HepG2 (cell line): ENCODE measurements around the gene A4GNT. TPM values are rescaled to one million over a fixed set of nuclear protein-coding genes. Genes with fewer than 3 reads are reported as not detected.
A peak's percentile ranks its signal among the peaks of the same experiment; 100 is the strongest.

ENCODE experiments used
- ARID5B ChIP-seq: IDR thresholded peaks from 2 replicates; pipeline ENCODE4 v1.4.0; 2020; ENCODE audit warnings: mild to moderate bottlenecking, missing genetic modification reagents
- ASH2L ChIP-seq: fragments of 300-600, 200-600 bp; sonication (generic); IDR thresholded peaks from 2 replicates; pipeline ENCODE4 v1.7.0; 2017; ENCODE audit warnings: low read depth, mild to moderate bottlenecking, moderate library complexity, mixed read lengths, low read length; ENCODE audit not compliant: insufficient read length
- CSRNP1 ChIP-seq: sonication (generic); formaldehyde crosslinking; IDR thresholded peaks from 2 replicates; pipeline ENCODE4 v1.8.1; 2023; ENCODE audit warnings: mild to moderate bottlenecking, missing genetic modification reagents
- KMT2B ChIP-seq: IDR thresholded peaks from 2 replicates; pipeline ENCODE4 v1.6.1; 2016; ENCODE audit warnings: missing genetic modification reagents, missing compliant biosample characterization
- MXD3 ChIP-seq: IDR thresholded peaks from 2 replicates; pipeline ENCODE4 v1.6.1; 2016; ENCODE audit warnings: mild to moderate bottlenecking, missing biosample characterization, missing genetic modification reagents
- RBAK ChIP-seq: sonication (generic); formaldehyde crosslinking; IDR thresholded peaks from 2 replicates; pipeline ENCODE4 v1.5.1; 2020; ENCODE audit warnings: mild to moderate bottlenecking, missing genetic modification reagents
- SAP130 ChIP-seq: IDR thresholded peaks from 2 replicates; pipeline ENCODE4 v1.6.1; 2016; ENCODE audit warnings: low read depth
- SIX1 ChIP-seq: sonication (generic); formaldehyde crosslinking; IDR thresholded peaks from 2 replicates; pipeline ENCODE4 v1.4.0; 2020; ENCODE audit warnings: missing genetic modification reagents, borderline replicate concordance
- SKI ChIP-seq: fragments of 450-650 bp; IDR thresholded peaks from one replicate; pipeline ENCODE4 v1.6.1; 2018; ENCODE audit warnings: mild to moderate bottlenecking; ENCODE audit not compliant: partially characterized antibody
- SYNCRIP ChIP-seq: fragments of 200-400 bp; formaldehyde crosslinking; IDR thresholded peaks from 2 replicates; pipeline ENCODE4 v1.6.1; 2018; ENCODE audit warnings: mild to moderate bottlenecking, low read depth, low read length; ENCODE audit not compliant: insufficient read depth
- U2AF1 ChIP-seq: fragments of 200-400 bp; formaldehyde crosslinking; optimal IDR thresholded peaks from 2 replicates; pipeline ENCODE3; 2017; ENCODE audit warnings: mild to moderate bottlenecking, low read depth, low read length
- ZC3H13 ChIP-seq: sonication (generic); formaldehyde crosslinking; IDR thresholded peaks from 2 replicates; pipeline ENCODE4 v1.8.1; 2023; ENCODE audit warnings: mild to moderate bottlenecking, missing genetic modification reagents, moderate library complexity
- ZFP91 ChIP-seq: sonication (generic); formaldehyde crosslinking; IDR thresholded peaks from 2 replicates; pipeline ENCODE4 v1.9.0; 2022; ENCODE audit warnings: missing genetic modification reagents, mild to moderate bottlenecking, borderline replicate concordance
- ZNF331 ChIP-seq: sonication (generic); formaldehyde crosslinking; IDR thresholded peaks from 2 replicates; pipeline ENCODE4 v1.4.0; 2020; ENCODE audit warnings: missing genetic modification reagents
- ZNF33A ChIP-seq: sonication (generic); formaldehyde crosslinking; IDR thresholded peaks from 2 replicates; pipeline ENCODE4 v1.5.1; 2020; ENCODE audit warnings: missing genetic modification reagents, mild to moderate bottlenecking, moderate library complexity, borderline replicate concordance
- ZNF460 ChIP-seq: sonication (generic); formaldehyde crosslinking; IDR thresholded peaks from 2 replicates; pipeline ENCODE4 v1.5.1; 2020; ENCODE audit warnings: missing genetic modification reagents, mild to moderate bottlenecking, borderline replicate concordance
- ZNF510 ChIP-seq: sonication (generic); formaldehyde crosslinking; IDR thresholded peaks from 2 replicates; pipeline ENCODE4 v1.4.0; 2020; ENCODE audit warnings: low read depth, mild to moderate bottlenecking, missing genetic modification reagents
- ZNF674 ChIP-seq: sonication (generic); formaldehyde crosslinking; IDR thresholded peaks from 2 replicates; pipeline ENCODE4 v1.5.0; 2020; ENCODE audit warnings: low read depth, mild to moderate bottlenecking, missing genetic modification reagents
- polyA plus RNA-seq, 8 experiments: library from polyadenylated mRNA; depleted of rRNA in 3 of 8; stranded (reverse) in 7 of 8; unstranded in 1 of 8; fragments of >200 nt; fragmentation: Illumina TruSeq in 4 of 8; extraction: Trizol in 4 of 8; gene quantifications; 2 replicates each; pipeline versions ENCODE4 v1.2.1 to v1.2.3, GENCODE V29; 2011 to 2016; ENCODE audit warnings: low read depth in 4 of 8, missing spikeins in 1 of 8, mixed read lengths in 1 of 8; ENCODE audit not compliant: insufficient read depth in 1 of 8
- total RNA-seq, 5 experiments: library from RNA; depleted of rRNA; stranded (reverse); fragments of >200 nt; fragmentation: Illumina TruSeq; extraction: Trizol; gene quantifications; 2 replicates each; pipeline ENCODE4 v1.2.3, GENCODE V29; 2016; ENCODE audit warnings: low read depth in 1 of 5

Gene A4GNT
- total and polyA plus RNA-seq, 2 of the 13 experiments (the other 11 are each of a cell fraction or from before 2014, with no cell fraction given), result not detected

GRCh38 chr3:138114988-138115971 is 16.9 kb downstream of the A4GNT start, which contains the start of gene DZIP1L (continued):
- peak; percentile 71 for TF ChIP-seq ZFP91 (CRISPR knock-in tag)
- TF ChIP-seq ASH2L, result no peak
- TF ChIP-seq ARID5B, result no peak
- TF ChIP-seq SYNCRIP, result no peak
- no peak for TF ChIP-seq SKI
- peak; percentile 51; the same call in 1 of the 2 replicates for TF ChIP-seq CSRNP1 (CRISPR knock-in tag)
- no peak for TF ChIP-seq ZNF33A (CRISPR knock-in tag)
- no peak for TF ChIP-seq ZNF331
- TF ChIP-seq MXD3 (CRISPR knock-in tag), result no peak
- TF ChIP-seq U2AF1, result no peak
- peak; percentile 28; the same call in 1 of the 2 replicates for TF ChIP-seq SAP130 (CRISPR knock-in tag)
- TF ChIP-seq ZNF674 (CRISPR knock-in tag), result no peak
- TF ChIP-seq RBAK, result no peak
- no peak for TF ChIP-seq ZC3H13 (CRISPR knock-in tag)
- no peak for TF ChIP-seq KMT2B (CRISPR knock-in tag)
- TF ChIP-seq ZNF460, result no peak
- no peak for TF ChIP-seq SIX1 (CRISPR knock-in tag)
- no peak for TF ChIP-seq ZNF510 (CRISPR knock-in tag)
